ENCODE results near the gene FOXN3. TPM values are rescaled to one million over a fixed set of nuclear protein-coding genes. Genes with fewer than 3 reads are reported as not detected.

The FOXN3 gene
- total RNA-seq, 1 donor from 2014 or later, result 40.7 TPM

GRCh38 chr14:89237921-89238529, 179.0 kb downstream of the FOXN3 start:
- no peak for DNase-seq (ENCODE audit: extremely low read depth, low read depth, low spot score)

DNA sequence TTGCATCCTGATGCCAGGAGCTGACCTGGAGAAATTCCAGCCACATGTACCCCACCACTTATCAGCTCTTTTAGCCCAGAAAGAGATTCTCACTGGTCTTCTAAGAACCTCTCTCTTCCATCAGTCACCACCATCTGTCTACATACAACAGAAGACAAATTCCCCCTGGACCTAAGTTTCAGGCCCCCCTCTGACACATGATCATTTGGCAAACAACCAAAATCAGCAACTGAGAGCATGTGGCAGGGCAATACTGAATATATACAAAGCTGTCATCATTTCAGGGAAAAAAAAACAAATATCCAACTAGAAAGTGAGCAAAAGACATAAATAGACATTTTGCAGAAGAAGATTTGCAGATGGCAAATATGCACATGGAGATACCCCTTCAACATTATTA, 180.2 kb downstream of the FOXN3 start:
- no peak for DNase-seq (ENCODE audit: extremely low read depth, low read depth, low spot score)

- DNase-seq (ENCODE audit: extremely low read depth, low read depth, low spot score), result no peak
Measured at GRCh38 chr14:89233184-89233583, 183.8 kb downstream of the FOXN3 start.

GRCh38 chr14:89232265-89233070, 184.6 kb downstream of the FOXN3 start:
- no peak for DNase-seq (ENCODE audit: extremely low read depth, low read depth, low spot score)

GRCh38 chr14:89231426-89232113, 185.5 kb downstream of the FOXN3 start:
- DNase-seq (ENCODE audit: extremely low read depth, low read depth, low spot score), result no peak

GRCh38 chr14:89228921-89229639, 188.0 kb downstream of the FOXN3 start:
- no peak for DNase-seq (ENCODE audit: extremely low read depth, low read depth, low spot score)

DNA sequence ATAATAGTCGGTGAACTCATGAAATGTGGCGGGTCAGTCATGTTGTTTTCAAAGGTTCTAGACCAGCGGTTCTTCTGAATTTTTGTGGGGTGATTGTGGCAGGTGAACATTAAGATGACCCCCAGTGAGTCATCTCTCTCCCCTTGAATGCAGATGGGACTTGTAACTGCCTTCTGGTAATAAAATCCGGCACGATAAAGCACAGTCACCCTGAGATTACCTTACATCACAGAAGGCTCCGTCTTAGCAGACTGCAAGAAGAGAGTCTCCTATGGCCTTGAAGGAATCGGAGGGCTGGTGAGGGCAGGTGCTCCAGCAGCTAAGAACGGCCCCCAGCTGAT, 189.6 kb downstream of the FOXN3 start:
- no peak for DNase-seq (ENCODE audit: extremely low read depth, low read depth, low spot score)

- no peak for DNase-seq (ENCODE audit: extremely low read depth, low read depth, low spot score)
Measured at GRCh38 chr14:89226801-89227495, 190.1 kb downstream of the FOXN3 start.

GRCh38 chr14:89225607-89226006, 191.4 kb downstream of the FOXN3 start:
- DNase-seq (ENCODE audit: extremely low read depth, low read depth, low spot score), result no peak

GRCh38 chr14:89221109-89221810, 195.8 kb downstream of the FOXN3 start:
- peak; percentile 72 for DNase-seq (ENCODE audit: extremely low read depth, low read depth, low spot score)

DNA sequence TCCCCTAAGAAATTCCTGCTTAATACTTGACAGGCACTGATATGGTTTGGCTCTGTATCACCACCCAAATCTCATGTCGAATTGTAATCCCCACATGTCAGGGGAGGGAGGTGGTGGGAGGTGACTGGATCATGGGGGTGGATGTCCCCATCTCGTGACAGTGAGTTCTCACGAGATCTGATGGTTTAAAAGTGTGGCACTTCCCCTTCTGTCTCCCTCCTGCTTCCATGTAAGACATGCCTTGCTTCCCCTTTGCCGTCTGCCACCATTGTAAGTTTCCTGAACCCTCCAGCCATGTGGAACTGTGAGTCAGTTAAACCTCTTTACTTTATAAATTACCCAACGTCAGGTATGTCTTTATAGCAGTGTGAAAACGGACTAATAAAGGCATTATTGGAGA, 198.0 kb downstream of the FOXN3 start:
- DNase-seq (ENCODE audit: extremely low read depth, low read depth, low spot score), result no peak

DNA sequence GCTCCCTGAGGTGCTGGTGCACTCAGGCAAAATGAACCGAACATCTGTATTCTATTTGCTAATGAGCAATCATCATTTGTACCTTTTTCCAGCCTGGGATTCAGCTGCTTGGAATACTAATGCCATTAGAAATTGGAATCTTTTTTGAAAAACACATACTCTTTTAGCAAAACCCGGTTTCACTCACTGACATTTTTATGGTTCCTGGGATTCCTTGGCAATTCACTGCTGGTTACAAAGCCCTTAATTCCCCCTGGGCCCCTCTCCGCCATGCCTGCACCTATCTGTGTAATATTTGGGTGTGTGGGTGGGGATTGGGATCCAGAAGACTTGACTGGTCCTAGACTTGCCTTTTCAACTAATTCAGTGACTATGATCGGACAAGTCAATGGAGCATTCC, 199.1 kb downstream of the FOXN3 start:
- DNase-seq (ENCODE audit: extremely low read depth, low read depth, low spot score), result no peak

DNA sequence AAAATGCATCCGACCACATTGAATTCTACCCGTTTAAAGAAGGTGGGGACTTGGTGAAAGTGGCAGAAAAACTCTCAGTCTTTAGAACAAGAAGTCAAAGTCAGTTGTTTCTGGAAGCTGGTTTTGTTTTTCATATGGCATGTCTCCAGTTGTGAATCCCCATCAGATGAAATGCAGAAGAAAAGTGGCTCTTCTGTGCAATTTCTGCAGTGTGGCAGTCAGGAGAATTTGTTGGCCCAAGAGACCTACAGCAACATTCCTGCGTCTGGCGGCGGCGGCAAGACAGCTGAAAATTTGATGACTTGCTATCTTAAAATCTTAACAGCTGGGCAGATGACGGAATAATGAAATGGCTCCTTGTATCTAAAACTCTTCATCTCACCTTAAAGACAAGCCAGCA, 201.5 kb downstream of the FOXN3 start:
- no peak for DNase-seq (ENCODE audit: extremely low read depth, low read depth, low spot score)

DNA sequence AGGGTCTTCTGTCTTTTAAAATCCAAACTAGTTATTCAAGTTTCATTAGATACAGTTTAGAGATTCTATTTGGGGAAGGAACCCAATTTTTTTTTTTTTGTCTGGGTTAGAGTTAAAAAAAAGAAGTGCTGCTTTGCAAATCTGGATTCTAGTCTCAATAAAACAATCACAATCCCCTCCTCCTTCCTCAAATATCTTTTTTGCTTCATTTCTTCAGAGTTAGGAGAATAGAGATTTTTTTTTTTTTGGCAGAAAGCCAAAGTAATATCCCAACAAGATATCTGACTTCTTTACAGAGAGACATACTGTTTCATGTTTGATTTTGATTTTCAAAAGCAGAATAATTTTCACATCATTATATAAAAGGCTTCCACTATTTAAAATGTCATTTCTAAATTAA, 201.9 kb downstream of the FOXN3 start:
- no peak for DNase-seq (ENCODE audit: extremely low read depth, low read depth, low spot score)

GRCh38 chr14:89214221-89214965, 202.6 kb downstream of the FOXN3 start:
- peak; percentile 27 for DNase-seq (ENCODE audit: extremely low read depth, low read depth, low spot score)

DNA sequence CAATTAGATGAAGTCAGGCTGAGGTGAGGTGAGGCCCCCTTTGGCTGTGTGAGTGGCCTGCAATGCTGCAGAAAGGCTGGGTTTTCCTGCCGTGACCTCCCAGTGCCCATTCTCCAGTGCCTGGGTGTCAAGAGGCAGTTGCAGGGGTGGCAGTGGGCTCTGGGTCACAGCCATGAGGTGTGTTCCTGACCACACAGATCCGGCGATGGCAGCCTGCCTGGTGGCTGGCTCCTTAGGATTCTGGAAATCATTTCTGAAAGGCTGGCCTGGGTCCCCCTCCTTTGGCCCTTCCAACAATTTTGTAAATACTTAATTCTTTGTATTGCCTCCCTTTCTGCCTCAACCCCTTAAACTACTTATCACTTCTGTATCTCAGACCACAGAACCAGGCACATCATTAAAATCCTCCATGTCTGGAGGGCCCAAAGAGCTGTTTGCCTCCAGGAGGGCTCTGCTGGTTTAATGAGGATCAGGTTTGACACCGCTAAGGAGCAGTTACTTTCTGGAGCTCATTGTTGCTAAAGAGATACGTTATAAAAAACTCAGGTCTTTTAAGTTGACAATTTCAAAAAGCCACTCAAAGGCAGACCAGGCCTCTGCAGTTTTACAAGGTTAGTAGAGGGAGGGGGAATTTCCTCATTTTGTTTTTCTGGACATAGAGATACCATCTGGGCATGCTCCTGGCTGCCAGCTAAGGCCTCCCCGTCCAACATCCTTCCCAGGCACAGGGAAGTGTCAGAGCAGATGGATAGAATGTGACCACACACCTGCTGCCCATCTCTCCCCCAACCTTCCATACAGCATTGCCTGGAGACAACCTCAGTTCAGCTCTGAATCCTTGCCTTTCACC, 204.4 kb downstream of the FOXN3 start:
- DNase-seq (ENCODE audit: extremely low read depth, low read depth, low spot score), result no peak

DNA sequence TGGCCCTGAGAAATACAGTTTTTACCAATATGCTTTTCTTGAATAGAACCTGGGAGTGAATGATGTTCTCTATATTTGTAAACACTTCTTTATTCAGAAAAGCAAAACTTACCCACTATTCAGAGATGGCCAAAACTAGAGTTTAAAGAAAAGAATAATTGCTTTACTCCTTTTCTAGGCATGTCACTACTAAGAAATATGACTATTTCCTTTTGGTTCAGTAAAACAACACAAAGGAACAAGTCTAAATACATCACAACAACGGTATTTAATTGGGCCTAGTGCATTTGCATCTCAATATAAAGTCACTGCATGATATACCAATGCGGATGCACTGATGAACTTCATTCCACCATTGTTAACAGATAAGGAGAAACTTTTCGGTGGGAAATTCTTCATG, 207.5 kb downstream of the FOXN3 start:
- DNase-seq (ENCODE audit: extremely low read depth, low read depth, low spot score), result no peak

- no peak for DNase-seq (ENCODE audit: extremely low read depth, low read depth, low spot score)
Measured at GRCh38 chr14:89207925-89208328, 209.1 kb downstream of the FOXN3 start.
